Activated CD4-positive, alpha-beta T cell treated with anti-CD3 and anti-CD28 coated beads, Interleukin-2, amount 50 U/mL, for 1 hour (primary cell): ENCODE data around the gene ZW10.

Experiments used
- DNase-seq: peaks from one replicate; pipeline ENCODE4 v3.0.0-alpha.2; 2020

Gene ZW10

GRCh38 chr11:113694390-113694789 lies 79.1 kb downstream of the ZW10 start:
- no peak for DNase-seq

GRCh38 chr11:113693030-113693429 lies 80.5 kb downstream of the ZW10 start:
- DNase-seq = no peak

GRCh38 chr11:113690619-113691569 lies 82.6 kb downstream of the ZW10 start:
- DNase-seq = no peak

DNA sequence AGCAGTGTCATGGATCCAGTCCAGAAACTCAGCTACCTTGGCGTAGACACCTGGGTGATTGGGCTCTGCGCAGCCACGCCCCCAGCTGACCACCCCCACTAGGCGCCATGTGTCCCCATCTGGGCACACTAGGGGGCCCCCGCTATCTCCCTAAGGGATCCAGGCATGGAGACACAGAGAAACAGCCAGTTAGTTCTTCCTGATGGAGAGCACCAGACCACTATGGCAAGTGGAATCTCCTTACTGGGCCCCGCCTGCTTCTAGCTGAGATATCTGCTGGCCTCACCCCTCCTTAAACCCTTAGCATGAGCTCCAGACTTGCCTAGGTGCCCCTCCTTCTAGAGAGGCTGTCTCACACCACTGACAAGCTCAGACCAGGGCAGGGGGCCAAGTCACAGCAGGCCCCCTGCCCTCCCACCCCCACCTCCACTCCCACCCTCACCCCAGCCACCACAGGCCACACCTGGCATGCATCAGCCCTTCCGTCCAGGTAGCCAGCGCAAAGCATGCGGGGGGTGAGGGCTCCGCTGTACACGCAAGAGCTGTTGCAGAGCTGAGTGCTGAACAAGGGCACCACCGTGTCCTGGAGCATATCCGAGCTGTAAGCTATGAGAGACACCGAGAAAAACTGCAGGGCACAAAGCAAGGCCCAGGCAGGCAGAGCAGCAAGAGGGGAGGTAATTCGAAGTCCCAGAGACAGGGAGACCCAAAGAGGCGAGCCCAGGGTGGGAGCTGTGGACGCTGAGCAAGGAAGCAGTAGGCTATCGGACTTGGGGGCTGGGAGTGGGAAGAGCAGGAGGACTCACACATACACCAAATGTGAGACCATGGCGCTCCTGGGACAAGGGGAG lies 83.5 kb downstream of the ZW10 start:
- no peak for DNase-seq

GRCh38 chr11:113685654-113686359 lies 87.7 kb downstream of the ZW10 start:
- no peak for DNase-seq

- DNase-seq = no peak
These were observed 89.0 kb downstream of the ZW10 start for GRCh38 chr11:113684496-113684895.

- no peak for DNase-seq
These were observed 89.9 kb downstream of the ZW10 start for GRCh38 chr11:113683481-113684046.
